GM23248 (cell line): Measurements from ENCODE around the gene FILIP1L. TPM values are rescaled to one million over a fixed set of nuclear protein-coding genes. Genes with fewer than 3 reads are reported as not detected.

ENCODE experiments used
- DNase-seq: peaks from one replicate; pipeline ENCODE4 v3.0.0-alpha.2; 2015
- H2AFZ ChIP-seq: fragments of 200-600 bp; sonication (generic); 2 replicates; pipeline ENCODE4 v1.6.1; 2016; ENCODE audit warnings: antibody characterized with exemption
- H3F3A ChIP-seq: fragments of 200-600 bp; sonication (generic); 2 replicates; pipeline ENCODE4 v1.6.1; 2016; ENCODE audit warnings: mild to moderate bottlenecking, antibody characterized with exemption, mixed run types; ENCODE audit not compliant: insufficient read depth
- H3K27ac ChIP-seq: fragments of 200-600 bp; sonication (generic); 2 replicates; pipeline ENCODE4 v1.5.1; 2016; ENCODE audit warnings: mild to moderate bottlenecking
- H3K27me3 ChIP-seq: fragments of 200-600 bp; sonication (generic); replicated peaks from 2 replicates; pipeline ENCODE4 v1.6.1; 2016; ENCODE audit warnings: mild to moderate bottlenecking; ENCODE audit not compliant: insufficient read depth
- H3K36me3 ChIP-seq: fragments of 200-600 bp; sonication (generic); 2 replicates; pipeline ENCODE4 v1.6.1; 2016; ENCODE audit warnings: low read depth, mild to moderate bottlenecking
- H3K4me1 ChIP-seq: fragments of 200-600 bp; sonication (generic); 2 replicates; pipeline ENCODE4 v1.6.1; 2016; ENCODE audit warnings: mild to moderate bottlenecking; ENCODE audit not compliant: insufficient read depth
- H3K4me2 ChIP-seq: fragments of 200-600 bp; sonication (generic); one replicate; pipeline ENCODE4 v1.6.1; 2016; ENCODE audit warnings: mild to moderate bottlenecking; ENCODE audit not compliant: unreplicated experiment
- H3K4me3 ChIP-seq: fragments of 200-600 bp; sonication (generic); 2 replicates; pipeline ENCODE4 v1.5.1; 2016; ENCODE audit warnings: mild to moderate bottlenecking
- H3K79me2 ChIP-seq: fragments of 200-600 bp; sonication (generic); 2 replicates; pipeline ENCODE4 v1.6.1; 2016; ENCODE audit warnings: mild to moderate bottlenecking; ENCODE audit not compliant: insufficient read depth
- H3K9ac ChIP-seq: fragments of 200-600 bp; sonication (generic); 2 replicates; pipeline ENCODE4 v1.6.1; 2016; ENCODE audit warnings: mild to moderate bottlenecking
- H3K9me2 ChIP-seq: fragments of 200-600 bp; sonication (generic); 2 replicates; pipeline ENCODE4 v1.6.1; 2016; ENCODE audit warnings: mixed run types, mild to moderate bottlenecking, moderate library complexity; ENCODE audit not compliant: insufficient read depth
- H3K9me3 ChIP-seq: fragments of 200-600 bp; sonication (generic); one replicate; pipeline ENCODE4 v1.6.1; 2017; ENCODE audit warnings: low read depth
- H4K20me1 ChIP-seq: fragments of 200-600 bp; sonication (generic); 2 replicates; pipeline ENCODE4 v1.6.0; 2016; ENCODE audit not compliant: insufficient read depth
- EZH2 ChIP-seq: fragments of 200-600 bp; sonication (generic); IDR thresholded peaks from 2 replicates; pipeline ENCODE4 v1.6.1; 2018; ENCODE audit warnings: antibody characterized with exemption, mild to moderate bottlenecking; ENCODE audit not compliant: insufficient read depth, poor library complexity, severe bottlenecking
- EZH2phosphoT487 ChIP-seq: fragments of 200-600 bp; sonication (generic); IDR thresholded peaks from 2 replicates; pipeline ENCODE4 v1.6.1; 2018; ENCODE audit warnings: antibody characterized with exemption, moderate library complexity, mild to moderate bottlenecking, low read depth; ENCODE audit not compliant: insufficient read depth
- WGBS, 2 experiments: methylation state at CpG; one replicate each; pipeline ENCODE4 v1.1.6; 2015 to 2017; ENCODE audit warnings: low lambda C conversion rate in 2 of 2, low coverage in 1 of 2; ENCODE audit errors: missing lambda C conversion rate in 2 of 2; 5-methylcytosine and 5-hydroxymethylcytosine counted together
- in situ Hi-C: fragments of 300-500 bp; cut with MboI; formaldehyde crosslinking; loops from 2 replicates; pipeline ENCODE4 v1.15.0; 2020
- polyA plus RNA-seq: library from polyadenylated mRNA; unstranded; fragments of >200 nt; fragmentation: Nextera tagmentation; extraction: Ambion mirVana; gene quantifications from 2 replicates; pipeline ENCODE4 v1.2.1, GENCODE V29; 2016
- total RNA-seq: library from RNA; depleted of rRNA; stranded (reverse); fragments of >200 nt; shearing (Covaris generic); gene quantifications from 2 replicates; pipeline ENCODE4 v1.2.3, GENCODE V29; 2014

FILIP1L gene
- total and polyA plus RNA-seq, 2 experiments from 2014 or later: 45.0 to 66.3 TPM

DNA sequence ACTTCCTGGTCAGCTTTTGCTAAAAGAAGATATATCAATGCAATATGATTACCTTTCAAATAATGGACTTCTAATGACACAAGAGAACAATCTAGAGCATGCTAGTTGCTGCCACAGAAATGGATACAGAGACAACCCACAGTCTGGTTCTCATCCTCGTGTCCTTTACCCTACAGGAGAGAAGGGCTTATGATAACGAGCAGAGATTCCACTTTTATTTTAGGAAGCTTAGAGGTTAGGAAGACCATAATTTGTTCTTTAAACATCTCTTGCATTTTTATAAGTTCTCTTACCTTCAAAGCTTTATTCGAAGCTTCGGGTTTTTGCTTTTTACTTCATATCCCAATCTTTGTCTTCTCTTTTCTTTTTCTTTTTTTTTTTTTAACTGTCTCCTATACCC is 39.1 kb downstream of the FILIP1L start:
- in situ Hi-C loops: no loop called here
- Histone ChIP-seq H3K9me2 (no peaks in the 10 kb centered on the region), H3K27me3 (no peaks in the 10 kb centered on the region), H4K20me1 (no peaks in the 10 kb centered on the region), H3K36me3 (no peaks in the 10 kb centered on the region), H3F3A (no peaks in the 10 kb centered on the region), H2AFZ (no peak overlapping the region), H3K9ac (no peak overlapping the region), H3K4me1 (0 out of 2 replicates have a peak, but pooled peaks cover 11% of the 10 kb centered on the region), H3K27ac (no peak overlapping the region), H3K4me3 (no peak overlapping the region), H3K4me2 (no peak overlapping the region), H3K79me2 (no peaks in the 10 kb centered on the region), H3K9me3 (no peaks in the 10 kb centered on the region)
- 94 to 96% methylated on average over 4 of the region's 4 CpGs for WGBS, 2 experiments
- no peak for TF ChIP-seq EZH2
- TF ChIP-seq EZH2phosphoT487: no peak
- DNase-seq: no peak

DNA sequence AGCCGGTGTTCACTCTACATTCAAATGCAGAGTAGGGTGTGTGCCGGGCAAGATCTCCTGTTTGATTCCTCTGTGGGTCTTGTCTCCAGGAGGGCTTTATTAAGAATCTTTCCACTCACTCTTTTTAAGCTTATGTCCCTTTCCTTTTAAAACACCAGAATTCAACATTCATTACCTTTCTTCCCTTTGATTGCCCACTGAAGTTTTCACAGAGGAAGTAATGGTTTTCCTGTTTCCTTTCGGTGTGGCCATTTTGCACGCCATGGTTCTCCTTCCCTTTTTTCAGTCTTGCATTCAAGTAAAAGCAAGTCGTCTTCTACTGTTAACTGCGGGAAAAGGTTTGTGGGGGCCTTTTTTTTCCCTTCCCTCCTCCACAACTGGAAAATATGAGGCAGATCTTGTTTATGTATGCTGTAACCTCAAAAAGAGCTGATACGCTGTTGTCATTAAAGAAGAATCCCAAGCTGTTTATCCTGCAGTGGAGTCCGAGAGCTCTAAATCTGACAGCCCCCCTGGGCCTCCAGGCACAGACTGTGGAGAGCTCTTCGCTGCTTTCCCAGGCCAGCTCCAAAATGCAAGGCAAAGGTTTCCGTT is 40.5 kb downstream of the FILIP1L start:
- Histone ChIP-seq H3K9me2 (no peaks in the 10 kb centered on the region), H3K4me2 (no peak overlapping the region), H3K27me3 (no peaks in the 10 kb centered on the region), H4K20me1 (no peaks in the 10 kb centered on the region), H2AFZ (no peak overlapping the region), H3K9ac (no peak overlapping the region), H3K79me2 (no peaks in the 10 kb centered on the region), H3K9me3 (no peaks in the 10 kb centered on the region), H3K4me3 (no peak overlapping the region), H3K36me3 (no peaks in the 10 kb centered on the region), H3K27ac (no peak overlapping the region), H3F3A (no peaks in the 10 kb centered on the region), H3K4me1 (0 out of 2 replicates have a peak, but pooled peaks cover 11% of the 10 kb centered on the region)
- no peak for TF ChIP-seq EZH2phosphoT487
- no peak for TF ChIP-seq EZH2
- no peak for DNase-seq
- in situ Hi-C loops: no loop called here
- 88 to 90% methylated on average over 10 of the region's 10 CpGs for WGBS, 2 experiments

DNA sequence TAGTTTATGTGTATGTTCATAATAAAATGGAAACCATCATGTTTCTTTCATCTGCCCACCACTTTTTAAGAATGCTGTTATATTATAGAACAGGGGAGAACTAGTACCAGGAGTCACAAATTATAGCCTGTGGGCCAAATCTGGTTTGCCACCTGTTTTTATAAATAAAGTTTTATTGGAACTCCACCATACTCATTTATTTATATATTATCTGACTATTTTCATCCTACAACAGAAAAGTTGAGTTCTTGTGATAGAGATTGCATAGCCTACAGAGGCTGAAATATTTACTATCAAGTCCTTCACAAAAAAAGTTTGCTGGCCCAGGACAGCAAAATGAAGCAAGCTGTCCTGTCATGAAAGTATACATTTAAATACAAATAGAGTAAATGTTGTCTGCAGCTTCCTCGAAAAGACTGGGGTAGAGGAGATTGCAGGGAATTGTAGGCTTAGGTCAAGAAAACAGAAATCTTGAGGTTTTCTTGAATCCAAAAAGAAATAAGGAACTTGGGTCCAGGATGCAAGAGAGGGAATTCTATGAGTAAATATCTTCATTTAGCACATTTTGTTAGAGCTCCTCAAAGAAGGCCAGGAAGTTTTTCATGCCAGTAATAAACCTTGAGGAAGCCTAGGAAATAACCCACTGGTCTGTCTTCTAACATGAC is 41.1 kb downstream of the FILIP1L start:
- H4K20me1 ChIP-seq: no peaks in the 10 kb centered on the region
- WGBS, 2 experiments: 94 to 97% methylated on average over 1 of the region's 1 CpG
- 0 out of 2 replicates have a peak, but pooled peaks cover 11% of the 10 kb centered on the region for H3K4me1 ChIP-seq
- H3K27ac ChIP-seq: no peak overlapping the region
- TF ChIP-seq EZH2 (no peak), EZH2phosphoT487 (no peak)
- no peaks in the 10 kb centered on the region for H3F3A ChIP-seq
- no peak overlapping the region for H3K9ac ChIP-seq
- no peak overlapping the region for H3K4me3 ChIP-seq
- no peak overlapping the region for H2AFZ ChIP-seq
- H3K27me3 ChIP-seq: no peaks in the 10 kb centered on the region
- H3K36me3 ChIP-seq: no peaks in the 10 kb centered on the region
- in situ Hi-C loops: no loop called here
- no peak for DNase-seq
- H3K79me2 ChIP-seq: no peaks in the 10 kb centered on the region
- H3K4me2 ChIP-seq: no peak overlapping the region
- no peaks in the 10 kb centered on the region for H3K9me2 ChIP-seq
- H3K9me3 ChIP-seq: no peaks in the 10 kb centered on the region

DNA sequence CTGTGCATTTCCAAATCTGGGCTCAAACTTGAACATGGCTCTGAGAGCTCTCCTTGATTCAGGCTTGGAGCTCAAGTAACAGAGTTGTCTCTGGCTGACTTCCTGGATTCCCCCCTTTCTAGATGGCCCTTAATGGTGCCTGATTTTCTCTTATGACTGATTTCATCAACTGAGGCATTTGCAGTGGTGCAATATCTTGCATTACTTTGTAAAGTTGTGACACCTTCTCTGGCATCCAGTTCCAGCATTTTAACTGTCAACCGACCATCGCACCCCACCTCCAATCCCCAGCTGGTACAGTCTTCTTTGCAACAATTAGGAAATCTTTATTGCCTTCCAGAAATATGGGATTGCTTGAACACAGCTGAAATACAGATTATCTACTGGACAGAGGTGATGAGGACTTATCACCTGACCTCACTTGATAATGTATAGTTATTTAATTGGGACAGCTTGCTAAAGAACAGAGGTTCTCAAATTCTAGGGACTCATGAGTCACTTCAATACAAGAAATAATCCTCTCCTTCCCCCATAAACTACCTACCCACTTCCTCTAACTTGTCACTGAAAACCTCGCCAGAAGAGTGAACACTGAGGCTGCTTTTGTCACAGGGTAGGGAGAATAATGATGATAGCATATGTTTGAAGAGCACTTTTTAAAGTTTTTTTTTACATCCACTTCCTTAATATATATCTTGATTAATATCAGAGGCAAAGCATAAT is 41.8 kb downstream of the FILIP1L start:
- no peak overlapping the region for H3K9ac ChIP-seq
- no peaks in the 10 kb centered on the region for H3K36me3 ChIP-seq
- H3F3A ChIP-seq: no peaks in the 10 kb centered on the region
- WGBS, 2 experiments: 90 to 95% methylated on average over 3 of the region's 3 CpGs
- no peaks in the 10 kb centered on the region for H3K9me2 ChIP-seq
- no peaks in the 10 kb centered on the region for H3K79me2 ChIP-seq
- no peak for DNase-seq
- 0 out of 2 replicates have a peak, but pooled peaks cover 11% of the 10 kb centered on the region for H3K4me1 ChIP-seq
- H3K4me3 ChIP-seq: no peak overlapping the region
- no peaks in the 10 kb centered on the region for H3K27me3 ChIP-seq
- H3K4me2 ChIP-seq: no peak overlapping the region
- no peaks in the 10 kb centered on the region for H3K9me3 ChIP-seq
- in situ Hi-C loops: no loop called here
- H4K20me1 ChIP-seq: no peaks in the 10 kb centered on the region
- H2AFZ ChIP-seq: no peak overlapping the region
- TF ChIP-seq EZH2phosphoT487 (no peak), EZH2 (no peak)
- H3K27ac ChIP-seq: no peak overlapping the region
